Caco-2 (cell line): Measurements from ENCODE around the gene FOXP1. TPM values are rescaled to one million over a fixed set of nuclear protein-coding genes. Genes with fewer than 3 reads are reported as not detected.

Source experiments
- BruUV-seq: library from RNA; stranded (reverse); fragments of 400-500 nt; replicated peaks from 2 replicates; lab custom pipeline; 2021; lab: Mats Ljungman, UMichigan
- CTCF ChIA-PET: fragments of 300-600 bp; sonication (Branson Sonifier 250); formaldehyde crosslinking; loops from one replicate; lab custom pipeline; 2022; ENCODE audit warnings: antibody characterized with exemption; lab: Charles Lee
- POLR2A ChIA-PET: fragments of 300-600 bp; sonication (Branson Sonifier 250); formaldehyde crosslinking; loops from one replicate; lab custom pipeline; 2022; ENCODE audit warnings: antibody characterized with exemption; lab: Charles Lee
- DNase-seq, 2 experiments: peaks; one replicate each; pipeline versions ENCODE4 v3.0.0 to v3.0.0-alpha.2; 2020 to 2022
- H3K27me3 ChIP-seq: replicated peaks from 2 replicates; pipeline ENCODE4 v1.6.0; 2011; ENCODE audit warnings: low read length; ENCODE audit not compliant: control insufficient read depth, insufficient read depth
- H3K36me3 ChIP-seq: 2 replicates; pipeline ENCODE4 v1.5.1; 2011; ENCODE audit warnings: low read length; ENCODE audit not compliant: control insufficient read depth, insufficient read depth
- H3K4me1 ChIP-seq: fragments of 250-450 bp; sonication (Bioruptor Pico); 2 replicates; pipeline ENCODE4 v1.5.1; 2020; ENCODE audit warnings: mild to moderate bottlenecking
- H3K4me3 ChIP-seq: 2 replicates; pipeline ENCODE4 v1.5.1; 2011; ENCODE audit warnings: low read depth, mild to moderate bottlenecking, control low read depth, low read length
- H3K9me3 ChIP-seq: fragments of 250-450 bp; sonication (Bioruptor Pico); 2 replicates; pipeline ENCODE4 v1.5.1; 2020; ENCODE audit warnings: mild to moderate bottlenecking, moderate library complexity
- H3K27ac Mint-ChIP-seq: one replicate; pipeline ENCODE4 v1.8.0; 2022; ENCODE audit warnings: mixed read lengths; ENCODE audit not compliant: unreplicated experiment
- H3K27me3 Mint-ChIP-seq: one replicate; pipeline ENCODE4 v1.8.0; 2022; ENCODE audit warnings: mixed read lengths; ENCODE audit not compliant: insufficient read depth, unreplicated experiment
- H3K36me3 Mint-ChIP-seq: one replicate; pipeline ENCODE4 v1.8.0; 2022; ENCODE audit warnings: mild to moderate bottlenecking, mixed read lengths; ENCODE audit not compliant: insufficient read depth, unreplicated experiment
- H3K4me1 Mint-ChIP-seq: one replicate; pipeline ENCODE4 v1.8.0; 2022; ENCODE audit warnings: low read depth, mixed read lengths; ENCODE audit not compliant: unreplicated experiment
- H3K4me3 Mint-ChIP-seq: one replicate; pipeline ENCODE4 v1.8.0; 2022; ENCODE audit warnings: mild to moderate bottlenecking, moderate library complexity, mixed read lengths; ENCODE audit not compliant: unreplicated experiment
- H3K9me3 Mint-ChIP-seq: one replicate; pipeline ENCODE4 v1.8.0; 2022; ENCODE audit warnings: mixed read lengths; ENCODE audit not compliant: unreplicated experiment
- intact Hi-C: fragments of 100-400 bp; cut with micrococcal nuclease; formaldehyde crosslinking; loops from one replicate; pipeline ENCODE4 v1.10.0; 2022; ENCODE audit not compliant: unreplicated experiment
- total RNA-seq: library from RNA; stranded (reverse); gene quantifications from 2 replicates; pipeline ENCODE4 v1.2.3, GENCODE V29; 2022
- TF ChIP-seq, protein P1 (sequence below), 2 experiments: fragments of 200-600 bp in 1 of 2; IDR thresholded peaks; 1 replicate in 1 of 2; 2 replicates in 1 of 2; pipeline versions ENCODE4 v1.5.1 to v1.8.0; 2011 to 2022; ENCODE audit warnings: antibody characterized with exemption in 1 of 2, control low read depth in 1 of 2, inconsistent platforms in 1 of 2, low read depth in 1 of 2, low read length in 1 of 2, mild to moderate bottlenecking in 1 of 2, moderate library complexity in 1 of 2; ENCODE audit not compliant: insufficient read depth in 1 of 2, severe bottlenecking in 1 of 2, unreplicated experiment in 1 of 2

FOXP1 gene
- total RNA-seq, 1 experiment from 2014 or later = 131 TPM

DNA sequence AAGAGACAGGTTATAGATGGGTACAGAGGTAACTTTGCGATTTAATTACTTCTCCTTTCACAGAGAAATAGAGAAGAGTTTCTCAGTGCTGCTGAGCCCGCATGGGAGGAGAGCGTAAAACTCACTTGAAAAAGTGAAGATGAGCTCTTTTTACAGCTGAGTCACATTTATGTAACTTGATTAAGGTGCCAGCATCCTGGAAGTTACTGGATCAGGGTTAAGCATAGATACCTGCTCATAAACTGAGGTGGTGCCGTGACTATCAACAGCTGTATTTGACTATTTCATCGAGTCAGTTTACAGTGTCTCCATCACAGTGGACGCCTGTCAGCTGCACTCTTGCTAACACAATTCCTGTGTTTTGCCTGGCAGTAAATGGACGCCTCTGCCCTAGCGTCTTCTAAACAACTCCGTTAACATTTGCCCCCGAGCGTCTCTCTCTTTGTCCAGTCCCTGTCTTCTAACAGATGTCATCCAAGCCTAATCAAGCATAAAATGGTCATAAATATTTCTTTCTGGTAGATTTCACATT lies 414.6 kb downstream of the FOXP1 start:
- H3K27me3 ChIP-seq = no peaks in the 10 kb centered on the region
- ChIA-PET POLR2A (interaction anchor here (0.9 kb wide), 1 partner anchor 20 kb away, joined by 4 read pairs; no protein-coding TSS in a partner anchor), CTCF (no interaction called here)
- H3K36me3 ChIP-seq = peaks cover 3% of the 10 kb centered on the region; the same call in 1 of the 2 replicates
- Mint-ChIP-seq H3K27ac (peak overlapping the region; percentile 83), H3K9me3 (no peaks in the 10 kb centered on the region), H3K4me1 (peaks cover 66% of the 10 kb centered on the region), H3K36me3 (peaks cover 16% of the 10 kb centered on the region), H3K4me3 (peak overlapping the region; percentile 58), H3K27me3 (no peaks in the 10 kb centered on the region)
- intact Hi-C loops = loop anchor here (1.0 to 2.0 kb wide), 2 partner anchors 16 to 48 kb away; no protein-coding TSS in a partner anchor
- no peaks in the 10 kb centered on the region for H3K9me3 ChIP-seq
- BruUV-seq = no TSS peak
- peak overlapping the region; percentile 1 for H3K4me3 ChIP-seq
- no peak for DNase-seq
- TF ChIP-seq, protein P1, sequence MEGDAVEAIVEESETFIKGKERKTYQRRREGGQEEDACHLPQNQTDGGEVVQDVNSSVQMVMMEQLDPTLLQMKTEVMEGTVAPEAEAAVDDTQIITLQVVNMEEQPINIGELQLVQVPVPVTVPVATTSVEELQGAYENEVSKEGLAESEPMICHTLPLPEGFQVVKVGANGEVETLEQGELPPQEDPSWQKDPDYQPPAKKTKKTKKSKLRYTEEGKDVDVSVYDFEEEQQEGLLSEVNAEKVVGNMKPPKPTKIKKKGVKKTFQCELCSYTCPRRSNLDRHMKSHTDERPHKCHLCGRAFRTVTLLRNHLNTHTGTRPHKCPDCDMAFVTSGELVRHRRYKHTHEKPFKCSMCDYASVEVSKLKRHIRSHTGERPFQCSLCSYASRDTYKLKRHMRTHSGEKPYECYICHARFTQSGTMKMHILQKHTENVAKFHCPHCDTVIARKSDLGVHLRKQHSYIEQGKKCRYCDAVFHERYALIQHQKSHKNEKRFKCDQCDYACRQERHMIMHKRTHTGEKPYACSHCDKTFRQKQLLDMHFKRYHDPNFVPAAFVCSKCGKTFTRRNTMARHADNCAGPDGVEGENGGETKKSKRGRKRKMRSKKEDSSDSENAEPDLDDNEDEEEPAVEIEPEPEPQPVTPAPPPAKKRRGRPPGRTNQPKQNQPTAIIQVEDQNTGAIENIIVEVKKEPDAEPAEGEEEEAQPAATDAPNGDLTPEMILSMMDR (IDR thresholded peaks at IDR 0.05; ENCODE audit: insufficient read depth in 1 of 2, low read depth in 1 of 2, low read length in 1 of 2, severe bottlenecking in 1 of 2, unreplicated experiment in 1 of 2) = no peak
- peaks cover 81% of the 10 kb centered on the region for H3K4me1 ChIP-seq

DNA sequence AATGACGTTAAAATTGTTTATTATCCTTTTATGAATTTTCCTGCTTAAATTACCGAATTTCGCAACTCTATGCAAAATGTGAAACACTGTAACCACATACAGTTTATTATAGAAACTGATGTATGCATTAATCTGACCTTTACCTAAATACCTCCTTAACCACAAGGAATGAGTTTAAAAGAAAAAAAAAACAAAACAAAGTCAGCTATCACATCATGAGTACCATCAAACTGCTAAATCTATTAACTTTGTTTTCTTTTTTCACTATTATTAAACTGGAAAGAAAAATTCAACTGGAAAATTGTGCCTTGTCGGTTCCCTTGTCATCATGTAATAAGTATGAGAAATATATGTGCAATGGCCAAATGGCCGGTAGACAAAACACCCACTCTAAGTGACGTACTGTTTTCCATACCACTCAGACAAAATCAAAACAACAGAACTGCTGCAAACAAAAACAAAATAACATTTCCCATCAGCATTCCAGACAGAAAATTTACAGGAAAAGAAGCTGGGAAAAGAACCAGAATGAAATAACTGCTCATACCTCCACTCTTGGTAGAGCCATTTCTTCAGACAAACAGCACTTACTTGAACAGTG lies 415.3 kb downstream of the FOXP1 start:
- Histone ChIP-seq H3K4me1 (peaks cover 74% of the 10 kb centered on the region), H3K36me3 (peaks cover 3% of the 10 kb centered on the region; the same call in 1 of the 2 replicates), H3K4me3 (no peak overlapping the region), H3K9me3 (no peaks in the 10 kb centered on the region), H3K27me3 (no peaks in the 10 kb centered on the region)
- ChIA-PET POLR2A (interaction anchor here (0.9 kb wide), 1 partner anchor 21 kb away, joined by 4 read pairs; no protein-coding TSS in a partner anchor), CTCF (no interaction called here)
- no peaks in the 10 kb centered on the region for H3K9me3 Mint-ChIP-seq
- peak overlapping the region; percentile 58 for H3K4me3 Mint-ChIP-seq
- TF ChIP-seq, protein P1 (IDR thresholded peaks at IDR 0.05; ENCODE audit: insufficient read depth in 1 of 2, low read depth in 1 of 2, low read length in 1 of 2, severe bottlenecking in 1 of 2, unreplicated experiment in 1 of 2) = no peak
- TSS peak; percentile 5 for BruUV-seq
- intact Hi-C loops = loop anchor here (1.0 to 2.0 kb wide), 2 partner anchors 15 to 47 kb away; no protein-coding TSS in a partner anchor
- no peaks in the 10 kb centered on the region for H3K27me3 Mint-ChIP-seq
- peaks cover 13% of the 10 kb centered on the region for H3K36me3 Mint-ChIP-seq
- peak overlapping the region; percentile 83 for H3K27ac Mint-ChIP-seq
- DNase-seq = no peak
- peaks cover 58% of the 10 kb centered on the region for H3K4me1 Mint-ChIP-seq

DNA sequence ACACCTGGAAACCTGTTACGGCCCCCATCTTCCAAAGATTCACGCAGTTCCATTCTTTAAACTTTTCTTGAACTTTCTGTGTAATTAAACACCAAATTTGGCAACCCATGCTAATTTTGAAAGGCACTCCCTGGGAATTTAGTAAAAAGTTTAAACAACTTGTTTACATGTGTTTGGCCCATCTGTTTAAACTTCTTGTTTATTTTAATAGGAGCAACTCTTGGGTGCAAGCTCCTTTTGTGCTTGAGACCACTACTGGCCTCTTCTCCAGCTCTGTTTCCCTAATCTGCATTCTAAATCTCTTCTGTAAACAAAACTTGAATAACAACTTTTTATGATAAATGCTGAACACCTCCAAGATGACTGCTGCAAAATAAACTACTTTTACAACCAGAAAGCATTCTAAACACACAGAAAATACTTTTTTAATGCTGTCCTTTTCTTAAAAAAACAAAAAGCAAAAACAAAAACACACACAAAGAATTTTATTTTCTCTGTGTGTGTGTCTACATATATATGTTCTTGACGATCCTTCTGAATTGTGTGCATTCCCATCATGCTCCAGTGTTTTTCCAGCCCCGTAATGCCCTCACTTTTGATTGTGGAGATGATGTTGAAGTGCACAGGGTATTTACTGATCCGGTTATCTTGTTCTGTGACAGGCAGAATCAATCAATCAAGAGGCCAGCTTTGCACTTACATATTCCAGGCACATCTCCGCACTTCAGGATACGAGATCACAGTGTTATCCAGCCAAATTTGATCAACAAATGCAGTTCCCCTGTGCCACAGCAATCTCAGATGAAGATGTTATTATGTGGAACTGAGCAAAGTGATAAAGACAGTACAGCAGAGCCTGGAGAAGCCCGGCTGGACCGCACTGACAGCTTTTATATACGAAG lies 416.9 kb downstream of the FOXP1 start:
- H3K4me1 Mint-ChIP-seq = peaks cover 44% of the 10 kb centered on the region
- TF ChIP-seq, protein P1 (IDR thresholded peaks at IDR 0.05; ENCODE audit: insufficient read depth in 1 of 2, low read depth in 1 of 2, low read length in 1 of 2, severe bottlenecking in 1 of 2, unreplicated experiment in 1 of 2) = no peak
- no peak for DNase-seq
- Histone ChIP-seq H3K4me3 (no peak overlapping the region), H3K4me1 (peaks cover 57% of the 10 kb centered on the region), H3K9me3 (no peaks in the 10 kb centered on the region), H3K36me3 (peaks cover 3% of the 10 kb centered on the region; the same call in 1 of the 2 replicates), H3K27me3 (no peaks in the 10 kb centered on the region)
- ChIA-PET CTCF (no interaction called here), POLR2A (no interaction called here)
- H3K27ac Mint-ChIP-seq = peak overlapping the region; percentile 72
- H3K4me3 Mint-ChIP-seq = peak overlapping the region; percentile 12
- intact Hi-C loops = no loop called here
- H3K9me3 Mint-ChIP-seq = peaks cover 1% of the 10 kb centered on the region
- peaks cover 25% of the 10 kb centered on the region for H3K36me3 Mint-ChIP-seq
- no TSS peak for BruUV-seq
- H3K27me3 Mint-ChIP-seq = no peaks in the 10 kb centered on the region
